Astrocyte of the cerebellum (primary cell): ENCODE data around the gene ST3GAL4.
A peak's percentile ranks its signal among the peaks of the same experiment; 100 is the strongest.
"Not testable (repeated sequence)": the region's sequence is repeated elsewhere in the genome, so short reads cannot be mapped to it uniquely, and the experiment has no call there.

ENCODE experiments used
- DNase-seq: peaks from one replicate; pipeline ENCODE4 v3.0.0-alpha.2; 2011; ENCODE audit warnings: low read depth
- H3K4me3 ChIP-seq: 2 replicates; pipeline ENCODE4 v1.5.1; 2011; ENCODE audit warnings: mild to moderate bottlenecking, low read depth, low read length, moderate library complexity
- CTCF ChIP-seq: IDR thresholded peaks from 2 replicates; pipeline ENCODE4 v1.5.1; 2012; ENCODE audit warnings: low read length, low read depth, moderate library complexity, mild to moderate bottlenecking; ENCODE audit errors: missing control alignments
- in situ Hi-C: cut with HindIII; loops from 2 replicates; pipeline ENCODE4 v1.10.0; 2017; ENCODE audit warnings: low sequenced_read_pairs

Gene ST3GAL4

GRCh38 chr11:126375726-126376125 is 20.2 kb downstream of the ST3GAL4 start:
- TF ChIP-seq CTCF = no peak
- in situ Hi-C loops = no loop called here
- no peak overlapping the region for H3K4me3 ChIP-seq
- DNase-seq = peak; percentile 34

DNA sequence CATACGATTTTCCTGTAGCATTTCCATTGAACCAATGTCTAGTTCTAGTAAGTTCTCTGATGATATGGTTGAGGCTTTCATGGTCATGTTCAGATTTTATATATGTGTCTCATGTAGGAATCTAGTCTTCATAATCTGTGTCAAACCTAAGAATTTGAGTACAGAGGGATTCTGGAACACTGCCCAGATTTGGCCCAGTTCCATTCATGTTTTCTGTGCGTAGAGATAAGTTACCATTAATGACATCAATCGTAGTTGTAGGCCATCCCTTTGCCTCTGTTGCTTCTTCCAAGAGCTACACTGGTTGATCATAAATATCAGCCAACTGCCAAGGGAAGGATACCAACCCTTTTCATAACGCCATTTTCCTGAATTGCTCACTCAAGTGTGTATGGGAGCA is 23.3 kb downstream of the ST3GAL4 start:
- in situ Hi-C loops = no loop called here
- no peak for DNase-seq
- H3K4me3 ChIP-seq = no peak overlapping the region
- TF ChIP-seq CTCF = no peak

- in situ Hi-C loops = no loop called here
- no peak for TF ChIP-seq CTCF
- no peak for DNase-seq
- no peak overlapping the region for H3K4me3 ChIP-seq
These were observed 25.4 kb downstream of the ST3GAL4 start for GRCh38 chr11:126380909-126381308.

- H3K4me3 ChIP-seq, DNase-seq, in situ Hi-C loops: not testable (repeated sequence)
These were observed 26.5 kb downstream of the ST3GAL4 start for GRCh38 chr11:126381960-126382359.

- H3K4me3 ChIP-seq, in situ Hi-C loops, DNase-seq: not testable (repeated sequence)
These were observed 27.2 kb downstream of the ST3GAL4 start for GRCh38 chr11:126382641-126383040.

- no peak for DNase-seq
- no peak for TF ChIP-seq CTCF
- no peak overlapping the region for H3K4me3 ChIP-seq
- in situ Hi-C loops = no loop called here
These were observed 28.2 kb downstream of the ST3GAL4 start for GRCh38 chr11:126383339-126384335.

GRCh38 chr11:126384449-126385070 is 29.1 kb downstream of the ST3GAL4 start:
- H3K4me3 ChIP-seq = no peak overlapping the region
- in situ Hi-C loops = no loop called here
- TF ChIP-seq CTCF = no peak

More at GRCh38 chr11:126384449-126385070, 29.1 kb downstream of the ST3GAL4 start:
- DNase-seq = no peak
